IMR-90 (cell line): ENCODE data around the gene PMM2. TPM values are rescaled to one million over a fixed set of nuclear protein-coding genes. Genes with fewer than 3 reads are reported as not detected.

Source experiments
- ATAC-seq: fragments of 200-7000 bp; cut with Tn5 transposase; 2 replicates; pipeline ENCODE4 v1.9.1; 2020; ENCODE audit warnings: low read depth, mild to moderate bottlenecking, moderate library complexity
- BruUV-seq: library from RNA; stranded (reverse); fragments of 400-500 nt; replicated peaks from 2 replicates; lab custom pipeline; 2021; lab: Mats Ljungman, UMichigan
- CTCF ChIA-PET: fragments of 300-600 bp; formaldehyde crosslinking; extraction: SDS; loops from one replicate; lab custom pipeline; 2021; ENCODE audit warnings: antibody characterized with exemption; lab: Yijun Ruan, JAX
- POLR2A ChIA-PET: fragments of 300-600 bp; sonication (Branson Sonifier 250); formaldehyde crosslinking; loops from one replicate; lab custom pipeline; 2022; ENCODE audit warnings: antibody characterized with exemption; ENCODE audit not compliant: unreplicated experiment; lab: Charles Lee
- DNase-seq: peaks from one replicate; pipeline ENCODE4 v3.0.0; 2013
- H2AFZ ChIP-seq: replicated peaks from 2 replicates; pipeline ENCODE3; 2013; ENCODE audit warnings: low read length, mild to moderate bottlenecking; ENCODE audit not compliant: poor library complexity
- H2AK5ac ChIP-seq: 2 replicates; pipeline ENCODE4 v1.6.1; 2013; ENCODE audit warnings: low read depth, low read length, inconsistent platforms
- H2AK9ac ChIP-seq: replicated peaks from 2 replicates; pipeline ENCODE3; 2013; ENCODE audit warnings: mild to moderate bottlenecking, low read depth, low read length, moderate library complexity; ENCODE audit not compliant: poor library complexity
- H2BK120ac ChIP-seq: 2 replicates; pipeline ENCODE4 v1.6.1; 2013; ENCODE audit warnings: low read depth, low read length, inconsistent platforms
- H2BK15ac ChIP-seq: 3 replicates; pipeline ENCODE4 v1.6.1; 2013; ENCODE audit warnings: low read depth, low read length, inconsistent platforms
- H2BK20ac ChIP-seq: 2 replicates; pipeline ENCODE4 v1.6.1; 2013; ENCODE audit warnings: low read depth, mild to moderate bottlenecking, inconsistent platforms, low read length, moderate library complexity
- H2BK5ac ChIP-seq: 2 replicates; pipeline ENCODE4 v1.6.1; 2013; ENCODE audit warnings: mild to moderate bottlenecking, low read depth, low read length, inconsistent platforms; ENCODE audit not compliant: poor library complexity, severe bottlenecking
- H3K14ac ChIP-seq: replicated peaks from 2 replicates; pipeline ENCODE4 v1.6.1; 2013; ENCODE audit warnings: low read depth, low read length, inconsistent platforms
- H3K18ac ChIP-seq: 2 replicates; pipeline ENCODE4 v1.6.1; 2013; ENCODE audit warnings: low read depth, low read length, control low read depth
- H3K23ac ChIP-seq: 2 replicates; pipeline ENCODE4 v1.6.1; 2013; ENCODE audit warnings: low read depth, low read length, inconsistent platforms
- H3K27ac ChIP-seq: 2 replicates; pipeline ENCODE4 v1.5.1; 2013; ENCODE audit warnings: mild to moderate bottlenecking, control low read depth, low read length; ENCODE audit not compliant: insufficient read depth
- H3K27me3 ChIP-seq: 2 replicates; pipeline ENCODE4 v1.6.1; 2013; ENCODE audit warnings: low read length; ENCODE audit not compliant: control insufficient read depth, insufficient read depth
- H3K36me3 ChIP-seq: 2 replicates; pipeline ENCODE4 v1.6.1; 2013; ENCODE audit warnings: low read length, mixed read lengths; ENCODE audit not compliant: control insufficient read depth, insufficient read depth
- H3K4ac ChIP-seq: 2 replicates; pipeline ENCODE4 v1.6.1; 2013; ENCODE audit warnings: low read depth, low read length, inconsistent platforms
- H3K4me1 ChIP-seq: 2 replicates; pipeline ENCODE4 v1.6.1; 2013; ENCODE audit warnings: low read length, mixed read lengths; ENCODE audit not compliant: control insufficient read depth, insufficient read depth
- H3K4me2 ChIP-seq: 2 replicates; pipeline ENCODE4 v1.6.1; 2013; ENCODE audit warnings: low read depth, mild to moderate bottlenecking, control low read depth, low read length, moderate library complexity
- H3K4me3 ChIP-seq: 2 replicates; pipeline ENCODE4 v1.5.1; 2013; ENCODE audit warnings: low read depth, mild to moderate bottlenecking, control low read depth, low read length, moderate library complexity; ENCODE audit not compliant: insufficient read depth
- H3K56ac ChIP-seq: 2 replicates; pipeline ENCODE4 v1.6.1; 2013; ENCODE audit warnings: low read length, inconsistent platforms; ENCODE audit not compliant: insufficient read depth; ENCODE audit errors: extremely low read depth
- H3K79me1 ChIP-seq, 2 experiments: 2 replicates each; pipeline ENCODE4 v1.6.1; 2013; ENCODE audit warnings: low read length in 2 of 2, inconsistent platforms in 1 of 2, low read depth in 1 of 2
- H3K9ac ChIP-seq: 2 replicates; pipeline ENCODE4 v1.6.1; 2013; ENCODE audit warnings: low read depth, low read length, control low read depth
- H3K9me1 ChIP-seq: 2 replicates; pipeline ENCODE4 v1.6.1; 2013; ENCODE audit warnings: low read length, inconsistent platforms; ENCODE audit not compliant: insufficient read depth
- H3K9me3 ChIP-seq: 2 replicates; pipeline ENCODE4 v1.6.1; 2013; ENCODE audit warnings: low read length; ENCODE audit not compliant: control insufficient read depth, insufficient read depth
- H4K20me1 ChIP-seq: 2 replicates; pipeline ENCODE4 v1.6.1; 2013; ENCODE audit warnings: low read length, inconsistent platforms; ENCODE audit not compliant: insufficient read depth
- H4K5ac ChIP-seq: 2 replicates; pipeline ENCODE4 v1.6.1; 2013; ENCODE audit warnings: mild to moderate bottlenecking, low read depth, low read length, control low read depth
- H4K8ac ChIP-seq, 2 experiments: 2 replicates each; pipeline ENCODE4 v1.6.1; 2013; ENCODE audit warnings: low read depth in 2 of 2, low read length in 2 of 2, control low read depth in 1 of 2, inconsistent platforms in 1 of 2
- H4K91ac ChIP-seq: 2 replicates; pipeline ENCODE4 v1.6.1; 2013; ENCODE audit warnings: low read depth, low read length, inconsistent platforms; ENCODE audit not compliant: insufficient read depth
- BHLHE40 ChIP-seq: fragments of 150-350 bp; IDR thresholded peaks from 2 replicates; pipeline ENCODE4 v1.6.1; 2016; ENCODE audit warnings: mild to moderate bottlenecking, low read depth, low read length
- CEBPB ChIP-seq: IDR thresholded peaks from 2 replicates; pipeline ENCODE4 v1.6.1; 2012; ENCODE audit warnings: low read depth, low read length, improper control_type of control experiment
- CHD1 ChIP-seq: IDR thresholded peaks from 2 replicates; pipeline ENCODE4 v1.6.1; 2012; ENCODE audit warnings: low read depth, low read length, improper control_type of control experiment
- FOS ChIP-seq: fragments of 150-350 bp; IDR thresholded peaks from 2 replicates; pipeline ENCODE4 v1.6.1; 2016; ENCODE audit warnings: low read depth, low read length
- MAFK ChIP-seq: IDR thresholded peaks from 2 replicates; pipeline ENCODE4 v1.6.1; 2012; ENCODE audit warnings: low read depth, low read length, improper control_type of control experiment
- MAZ ChIP-seq: IDR thresholded peaks from 2 replicates; pipeline ENCODE4 v1.6.1; 2012; ENCODE audit warnings: low read depth, mild to moderate bottlenecking, low read length, improper control_type of control experiment, moderate library complexity, borderline replicate concordance
- MXI1 ChIP-seq: IDR thresholded peaks from 2 replicates; pipeline ENCODE4 v1.6.1; 2012; ENCODE audit warnings: low read depth, mild to moderate bottlenecking, low read length, moderate library complexity, borderline replicate concordance
- NFE2L2 ChIP-seq: fragments of 150-350 bp; IDR thresholded peaks from 2 replicates; pipeline ENCODE4 v1.6.1; 2016; ENCODE audit warnings: low read depth, mild to moderate bottlenecking, low read length
- POLR2A ChIP-seq: IDR thresholded peaks from 2 replicates; pipeline ENCODE4 v1.6.1; 2012; ENCODE audit warnings: mild to moderate bottlenecking, low read depth, low read length
- RAD21 ChIP-seq: IDR thresholded peaks from 2 replicates; pipeline ENCODE4 v1.6.1; 2012; ENCODE audit warnings: low read length, improper control_type of control experiment
- RCOR1 ChIP-seq: IDR thresholded peaks from 2 replicates; pipeline ENCODE4 v1.6.1; 2012; ENCODE audit warnings: mild to moderate bottlenecking, low read length, improper control_type of control experiment; ENCODE audit not compliant: insufficient replicate concordance
- RFX5 ChIP-seq: IDR thresholded peaks from 2 replicates; pipeline ENCODE4 v1.8.0; 2012; ENCODE audit warnings: low read depth, mild to moderate bottlenecking, low read length, moderate library complexity
- WGBS, 2 experiments: methylation state at CpG; one replicate each; pipeline versions ENCODE4 v1.1.5 to v1.1.7; 2013; ENCODE audit warnings: missing lambda C conversion rate in 2 of 2; ENCODE audit not compliant: insufficient read length in 1 of 2; ENCODE audit errors: extremely low coverage in 2 of 2; 5-methylcytosine and 5-hydroxymethylcytosine counted together
- dilution Hi-C: fragments of 300-500 bp; cut with HindIII; formaldehyde crosslinking; loops from one replicate; pipeline ENCODE4 v1.14.3; 2018; ENCODE audit warnings: low sequenced_read_pairs; ENCODE audit not compliant: unreplicated experiment
- in situ Hi-C: fragments of 300-500 bp; cut with MboI; formaldehyde crosslinking; loops from 3 replicates; pipeline ENCODE4 v1.14.3; 2019; ENCODE audit warnings: low sequenced_read_pairs, inconsistent platforms, mixed read lengths
- intact Hi-C: fragments of 100-400 bp; cut with micrococcal nuclease; formaldehyde crosslinking; loops from 2 replicates; pipeline ENCODE4 v1.10.0; 2022
- polyA plus RNA-seq, 3 experiments: library from polyadenylated mRNA; depleted of rRNA; stranded (reverse); fragments of >200 nt; gene quantifications; 2 replicates each; pipeline ENCODE4 v1.2.3, GENCODE V29; 2012; ENCODE audit warnings: low replicate concordance in 1 of 3
- total RNA-seq: library from RNA; depleted of rRNA; stranded (reverse); fragments of >200 nt; gene quantifications from 2 replicates; pipeline ENCODE4 v1.2.3, GENCODE V29; 2012
- TF ChIP-seq, protein P1 (sequence below): conservative IDR thresholded peaks from 2 replicates; pipeline ENCODE4 v1.5.1; 2012; ENCODE audit warnings: mild to moderate bottlenecking, low read depth, low read length, improper control_type of control experiment
- TF ChIP-seq, protein P2 (sequence below): fragments of 150-350 bp; IDR thresholded peaks from 2 replicates; pipeline ENCODE4 v1.6.1; 2016; ENCODE audit warnings: low read depth, mild to moderate bottlenecking, low read length, moderate library complexity, borderline replicate concordance
- TF ChIP-seq, protein P3 (sequence below): fragments of 150-350 bp; IDR thresholded peaks from 2 replicates; pipeline ENCODE4 v1.6.1; 2017; ENCODE audit warnings: mild to moderate bottlenecking, antibody characterized with exemption, low read length, low read depth

PMM2 gene
- total and polyA plus RNA-seq, 2 of the 4 experiments (the other 2 are of a cell fraction): 25.8 to 38.9 TPM

DNA sequence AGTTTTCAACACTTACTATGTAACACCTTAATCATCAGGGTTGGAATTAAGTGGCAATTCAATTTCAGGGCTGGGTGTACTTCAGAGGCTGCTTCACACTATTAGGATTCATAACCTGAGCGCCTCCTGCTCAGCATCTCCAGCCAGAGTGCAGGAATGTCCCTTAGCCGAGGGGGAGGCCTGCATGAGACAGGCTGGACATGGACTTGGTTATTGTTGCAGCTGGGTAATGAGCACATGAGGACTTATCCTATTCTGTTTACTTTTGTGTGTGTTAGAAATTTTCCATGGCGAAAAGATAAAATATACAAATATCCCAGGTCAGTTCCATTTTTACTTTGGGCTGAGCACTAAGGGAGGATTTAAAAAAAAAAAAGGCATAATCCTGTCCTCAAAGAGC lies 10.4 kb downstream of the PMM2 start:
- Histone ChIP-seq H3K18ac (no peak overlapping the region), H4K20me1 (peaks cover 45% of the 10 kb centered on the region), H2AK9ac (no peak overlapping the region), H2BK120ac (no peak overlapping the region), H3K9me1 (no peaks in the 10 kb centered on the region), H2BK20ac (no peak overlapping the region), H3K14ac (no peak overlapping the region), H3K23ac (no peak overlapping the region), H3K36me3 (peaks cover 77% of the 10 kb centered on the region), H4K91ac (no peak overlapping the region), H3K4me1 (no peaks in the 10 kb centered on the region), H2BK5ac (no peak overlapping the region), H3K56ac (no peak overlapping the region), H3K9me3 (no peaks in the 10 kb centered on the region), H2BK15ac (no peak overlapping the region), H4K5ac (no peak overlapping the region), H3K27me3 (no peaks in the 10 kb centered on the region), H4K8ac (no peak overlapping the region), H3K79me1 (peaks cover 49 to 51% of the 10 kb centered on the region in 2 experiments), H3K4me2 (no peak overlapping the region), H3K4ac (no peak overlapping the region), H3K4me3 (no peak overlapping the region), H2AFZ (no peak overlapping the region), H2AK5ac (no peak overlapping the region), H3K9ac (no peak overlapping the region), H3K27ac (no peak overlapping the region)
- ChIA-PET POLR2A (no interaction called here), CTCF (no interaction called here)
- dilution Hi-C loops: no loop called here
- WGBS, 2 experiments: no CpG with 5 or more reads among the region's 3 CpGs
- in situ Hi-C loops: no loop called here
- no peak for DNase-seq
- TF ChIP-seq MAZ (no peak), RFX5 (no peak), RCOR1 (no peak), RAD21 (no peak), NFE2L2 (no peak), FOS (no peak), CEBPB (no peak), POLR2A (no peak), MAFK (no peak), CHD1 (no peak), MXI1 (no peak), BHLHE40 (no peak)
- TF ChIP-seq, protein P1, sequence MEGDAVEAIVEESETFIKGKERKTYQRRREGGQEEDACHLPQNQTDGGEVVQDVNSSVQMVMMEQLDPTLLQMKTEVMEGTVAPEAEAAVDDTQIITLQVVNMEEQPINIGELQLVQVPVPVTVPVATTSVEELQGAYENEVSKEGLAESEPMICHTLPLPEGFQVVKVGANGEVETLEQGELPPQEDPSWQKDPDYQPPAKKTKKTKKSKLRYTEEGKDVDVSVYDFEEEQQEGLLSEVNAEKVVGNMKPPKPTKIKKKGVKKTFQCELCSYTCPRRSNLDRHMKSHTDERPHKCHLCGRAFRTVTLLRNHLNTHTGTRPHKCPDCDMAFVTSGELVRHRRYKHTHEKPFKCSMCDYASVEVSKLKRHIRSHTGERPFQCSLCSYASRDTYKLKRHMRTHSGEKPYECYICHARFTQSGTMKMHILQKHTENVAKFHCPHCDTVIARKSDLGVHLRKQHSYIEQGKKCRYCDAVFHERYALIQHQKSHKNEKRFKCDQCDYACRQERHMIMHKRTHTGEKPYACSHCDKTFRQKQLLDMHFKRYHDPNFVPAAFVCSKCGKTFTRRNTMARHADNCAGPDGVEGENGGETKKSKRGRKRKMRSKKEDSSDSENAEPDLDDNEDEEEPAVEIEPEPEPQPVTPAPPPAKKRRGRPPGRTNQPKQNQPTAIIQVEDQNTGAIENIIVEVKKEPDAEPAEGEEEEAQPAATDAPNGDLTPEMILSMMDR: no peak
- TF ChIP-seq, protein P2, sequence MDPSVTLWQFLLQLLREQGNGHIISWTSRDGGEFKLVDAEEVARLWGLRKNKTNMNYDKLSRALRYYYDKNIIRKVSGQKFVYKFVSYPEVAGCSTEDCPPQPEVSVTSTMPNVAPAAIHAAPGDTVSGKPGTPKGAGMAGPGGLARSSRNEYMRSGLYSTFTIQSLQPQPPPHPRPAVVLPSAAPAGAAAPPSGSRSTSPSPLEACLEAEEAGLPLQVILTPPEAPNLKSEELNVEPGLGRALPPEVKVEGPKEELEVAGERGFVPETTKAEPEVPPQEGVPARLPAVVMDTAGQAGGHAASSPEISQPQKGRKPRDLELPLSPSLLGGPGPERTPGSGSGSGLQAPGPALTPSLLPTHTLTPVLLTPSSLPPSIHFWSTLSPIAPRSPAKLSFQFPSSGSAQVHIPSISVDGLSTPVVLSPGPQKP: no peak
- TF ChIP-seq, protein P3, sequence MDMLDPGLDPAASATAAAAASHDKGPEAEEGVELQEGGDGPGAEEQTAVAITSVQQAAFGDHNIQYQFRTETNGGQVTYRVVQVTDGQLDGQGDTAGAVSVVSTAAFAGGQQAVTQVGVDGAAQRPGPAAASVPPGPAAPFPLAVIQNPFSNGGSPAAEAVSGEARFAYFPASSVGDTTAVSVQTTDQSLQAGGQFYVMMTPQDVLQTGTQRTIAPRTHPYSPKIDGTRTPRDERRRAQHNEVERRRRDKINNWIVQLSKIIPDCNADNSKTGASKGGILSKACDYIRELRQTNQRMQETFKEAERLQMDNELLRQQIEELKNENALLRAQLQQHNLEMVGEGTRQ: no peak
- no TSS peak for BruUV-seq
- intact Hi-C loops: no loop called here
- no peak for ATAC-seq
